Natural killer cell (primary cell): Measurements from ENCODE around the gene GTF3C2. TPM values are rescaled to one million over a fixed set of nuclear protein-coding genes. Genes with fewer than 3 reads are reported as not detected.

ENCODE experiments used
- ATAC-seq, 3 donors: fragments of 150-1000 bp in 2 of 3; fragments of 200-7000 bp in 1 of 3; cut with Tn5 transposase; 1 replicate in 1 of 3; 2 replicates in 2 of 3; pipeline ENCODE4 v1.10.0; 2021; ENCODE audit warnings: mild to moderate bottlenecking in 2 of 3, moderate library complexity in 2 of 3
- DNase-seq, 2 donors: peaks; one replicate each; pipeline versions ENCODE4 v3.0.0 to v3.0.0-alpha.2; 2013 to 2021; ENCODE audit warnings: mixed read lengths in 1 of 2
- H3K27ac ChIP-seq: one replicate; pipeline ENCODE4 v1.5.1; 2013; ENCODE audit warnings: mild to moderate bottlenecking, low read length
- H3K27me3 ChIP-seq: one replicate; pipeline ENCODE4 v1.6.1; 2013; ENCODE audit warnings: low read length; ENCODE audit not compliant: control insufficient read depth, insufficient read depth
- H3K36me3 ChIP-seq: one replicate; pipeline ENCODE4 v1.6.1; 2013; ENCODE audit warnings: low read length; ENCODE audit not compliant: control insufficient read depth, insufficient read depth
- H3K4me1 ChIP-seq: one replicate; pipeline ENCODE4 v1.6.1; 2013; ENCODE audit warnings: low read length; ENCODE audit not compliant: control insufficient read depth, insufficient read depth
- H3K4me3 ChIP-seq: one replicate; pipeline ENCODE4 v1.5.1; 2013; ENCODE audit warnings: low read length
- H3K9me3 ChIP-seq: one replicate; pipeline ENCODE4 v1.6.1; 2013; ENCODE audit warnings: low read length; ENCODE audit not compliant: control insufficient read depth, insufficient read depth
- H3K27ac Mint-ChIP-seq, 2 donors: one replicate each; pipeline ENCODE4 v1.8.0; 2022; ENCODE audit warnings: mild to moderate bottlenecking in 2 of 2, mixed read lengths in 2 of 2, moderate library complexity in 1 of 2
- H3K27me3 Mint-ChIP-seq, 2 donors: one replicate each; pipeline ENCODE4 v1.8.0; 2022; ENCODE audit warnings: low read depth in 2 of 2, mixed read lengths in 2 of 2
- H3K36me3 Mint-ChIP-seq: one replicate; pipeline ENCODE4 v1.8.0; 2022; ENCODE audit warnings: mixed read lengths
- H3K4me1 Mint-ChIP-seq, 2 donors: one replicate each; pipeline ENCODE4 v1.8.0; 2022; ENCODE audit warnings: mixed read lengths in 2 of 2
- H3K4me3 Mint-ChIP-seq: one replicate; pipeline ENCODE4 v1.8.0; 2022; ENCODE audit warnings: mild to moderate bottlenecking, moderate library complexity, mixed read lengths
- H3K9me3 Mint-ChIP-seq, 2 donors: one replicate each; pipeline ENCODE4 v1.8.0; 2022; ENCODE audit warnings: mixed read lengths in 2 of 2
- WGBS: methylation state at CpG from one replicate; pipeline ENCODE4 v1.1.7; 2013; ENCODE audit warnings: missing lambda C conversion rate; ENCODE audit not compliant: insufficient coverage; 5-methylcytosine and 5-hydroxymethylcytosine counted together
- intact Hi-C: fragments of 100-400 bp; cut with micrococcal nuclease; formaldehyde crosslinking; loops from one replicate; pipeline ENCODE4 v1.14.2; 2022
- total RNA-seq, 4 donors: library from RNA; stranded (reverse); fragments of 120-200 nt in 1 of 4; gene quantifications; one replicate each; pipeline versions ENCODE4 v1.2.3 to v1.2.4, GENCODE V29; 2013 to 2022
- TF ChIP-seq, protein P1 (sequence below): fragments of 200-600 bp; IDR thresholded peaks from one replicate; pipeline ENCODE4 v1.8.0; 2022; ENCODE audit warnings: antibody characterized with exemption

The GTF3C2 gene
- total RNA-seq, 3 donors from 2014 or later (not counting 1 experiment from before 2014, with no cell fraction given), result 56.1 to 68.7 (median 59.7) TPM

DNA sequence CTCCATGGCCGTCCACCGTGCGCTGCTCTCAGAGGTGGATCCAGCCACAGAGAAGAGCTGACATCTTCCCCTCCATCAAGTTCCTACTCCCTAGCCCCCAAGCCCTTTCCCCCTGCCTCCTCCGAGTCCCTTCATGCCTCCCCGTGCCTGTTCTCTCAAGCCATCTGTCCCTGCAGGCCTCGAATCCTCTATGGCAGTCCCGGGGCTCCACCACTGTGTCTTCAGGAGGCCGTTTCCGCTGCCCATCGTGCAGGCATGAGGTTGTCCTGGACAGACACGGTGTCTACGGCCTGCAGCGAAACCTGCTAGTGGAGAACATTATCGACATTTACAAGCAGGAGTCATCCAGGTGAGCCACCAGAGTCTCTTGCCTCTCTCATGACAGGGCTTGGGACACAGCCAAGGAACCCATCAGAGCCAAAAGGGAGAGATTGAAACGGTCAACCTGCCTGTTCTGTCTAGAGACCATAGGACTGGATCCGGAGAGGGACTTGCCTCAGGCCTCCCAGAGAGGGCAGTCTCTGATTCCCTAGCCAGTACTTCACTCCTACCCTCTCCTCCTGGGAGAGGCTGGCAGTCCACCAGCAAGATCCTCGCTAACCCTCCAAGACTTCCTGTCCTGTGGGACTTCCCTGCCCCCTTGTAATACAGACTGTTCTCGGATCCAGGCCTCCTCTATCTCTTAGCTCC, 58.0 kb downstream of the GTF3C2 start:
- no peaks in the 10 kb centered on the region for H3K9me3 Mint-ChIP-seq
- H3K4me3 Mint-ChIP-seq, result no peak overlapping the region
- H3K27ac ChIP-seq, result no peak overlapping the region
- H3K36me3 Mint-ChIP-seq, result no peaks in the 10 kb centered on the region
- intact Hi-C loops, result no loop called here
- TF ChIP-seq, protein P1, sequence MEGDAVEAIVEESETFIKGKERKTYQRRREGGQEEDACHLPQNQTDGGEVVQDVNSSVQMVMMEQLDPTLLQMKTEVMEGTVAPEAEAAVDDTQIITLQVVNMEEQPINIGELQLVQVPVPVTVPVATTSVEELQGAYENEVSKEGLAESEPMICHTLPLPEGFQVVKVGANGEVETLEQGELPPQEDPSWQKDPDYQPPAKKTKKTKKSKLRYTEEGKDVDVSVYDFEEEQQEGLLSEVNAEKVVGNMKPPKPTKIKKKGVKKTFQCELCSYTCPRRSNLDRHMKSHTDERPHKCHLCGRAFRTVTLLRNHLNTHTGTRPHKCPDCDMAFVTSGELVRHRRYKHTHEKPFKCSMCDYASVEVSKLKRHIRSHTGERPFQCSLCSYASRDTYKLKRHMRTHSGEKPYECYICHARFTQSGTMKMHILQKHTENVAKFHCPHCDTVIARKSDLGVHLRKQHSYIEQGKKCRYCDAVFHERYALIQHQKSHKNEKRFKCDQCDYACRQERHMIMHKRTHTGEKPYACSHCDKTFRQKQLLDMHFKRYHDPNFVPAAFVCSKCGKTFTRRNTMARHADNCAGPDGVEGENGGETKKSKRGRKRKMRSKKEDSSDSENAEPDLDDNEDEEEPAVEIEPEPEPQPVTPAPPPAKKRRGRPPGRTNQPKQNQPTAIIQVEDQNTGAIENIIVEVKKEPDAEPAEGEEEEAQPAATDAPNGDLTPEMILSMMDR, result no peak
- no peak overlapping the region for H3K4me3 ChIP-seq
- no peak overlapping the region for H3K27ac Mint-ChIP-seq
- no peak for DNase-seq
- no peaks in the 10 kb centered on the region for H3K27me3 ChIP-seq
- peaks cover 0 to 2% of the 10 kb centered on the region in 2 donors for H3K27me3 Mint-ChIP-seq
- H3K4me1 Mint-ChIP-seq, result no peaks in the 10 kb centered on the region
- no peaks in the 10 kb centered on the region for H3K36me3 ChIP-seq
- ATAC-seq, result no peak
- H3K4me1 ChIP-seq, result peaks cover 3% of the 10 kb centered on the region
- no peaks in the 10 kb centered on the region for H3K9me3 ChIP-seq
- 90% methylated on average over 18 of the region's 18 CpGs for whole genome bisulfite sequencing

DNA sequence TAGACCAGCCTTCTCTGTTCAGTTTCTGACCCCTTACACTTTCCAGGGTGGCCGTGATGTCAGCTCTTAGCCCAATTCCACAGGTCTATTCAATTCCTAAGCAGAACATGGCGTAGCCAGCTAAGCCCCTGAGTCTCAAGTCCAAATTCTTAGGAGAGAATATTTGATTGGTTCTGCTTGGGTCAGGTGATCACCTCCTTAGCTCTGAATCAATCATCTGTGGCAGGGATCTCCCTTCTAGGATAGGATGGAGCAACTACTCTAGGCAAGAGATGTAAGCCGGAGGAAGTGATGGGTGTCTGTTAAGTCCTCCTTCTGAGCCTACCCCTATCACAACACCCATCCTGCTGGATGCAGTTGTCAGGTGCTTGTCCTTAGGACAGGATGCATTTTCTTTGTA, 59.4 kb downstream of the GTF3C2 start:
- Mint-ChIP-seq H3K27ac (no peak overlapping the region), H3K9me3 (no peaks in the 10 kb centered on the region), H3K27me3 (peaks cover 0 to 2% of the 10 kb centered on the region in 2 donors), H3K36me3 (no peaks in the 10 kb centered on the region), H3K4me3 (no peak overlapping the region), H3K4me1 (no peaks in the 10 kb centered on the region)
- 93% methylated on average over 2 of the region's 3 CpGs for whole genome bisulfite sequencing
- Histone ChIP-seq H3K4me1 (no peaks in the 10 kb centered on the region), H3K27ac (no peak overlapping the region), H3K36me3 (no peaks in the 10 kb centered on the region), H3K27me3 (no peaks in the 10 kb centered on the region), H3K4me3 (no peak overlapping the region), H3K9me3 (no peaks in the 10 kb centered on the region)
- DNase-seq, result no peak
- ATAC-seq, result no peak
- TF ChIP-seq, protein P1, result no peak
- intact Hi-C loops, result no loop called here

DNA sequence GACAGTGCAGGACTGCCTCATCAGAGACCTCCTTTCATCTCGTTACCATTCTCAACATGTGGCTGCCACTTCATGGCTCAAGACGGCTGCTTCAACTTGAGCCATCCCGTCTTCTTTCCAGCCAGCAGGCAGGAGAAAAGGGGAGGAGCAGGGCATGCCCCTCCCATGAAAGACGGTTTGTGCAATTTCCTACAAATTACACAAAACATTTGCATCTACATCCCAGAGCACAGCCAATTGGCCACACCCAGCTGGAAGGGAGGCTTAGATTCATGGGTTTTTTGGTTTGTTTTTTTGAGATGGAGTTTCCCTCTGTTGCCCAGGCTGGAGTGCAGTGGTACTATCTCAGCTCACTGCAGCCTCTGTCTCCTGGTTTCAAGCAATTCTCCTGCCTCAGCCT, 60.1 kb downstream of the GTF3C2 start:
- no peaks in the 10 kb centered on the region for H3K9me3 Mint-ChIP-seq
- peaks cover 0 to 2% of the 10 kb centered on the region in 2 donors for H3K27me3 Mint-ChIP-seq
- no peak overlapping the region for H3K4me3 Mint-ChIP-seq
- H3K4me1 Mint-ChIP-seq, result no peaks in the 10 kb centered on the region
- Histone ChIP-seq H3K27ac (no peak overlapping the region), H3K4me1 (no peaks in the 10 kb centered on the region), H3K4me3 (no peak overlapping the region), H3K36me3 (no peaks in the 10 kb centered on the region), H3K9me3 (no peaks in the 10 kb centered on the region), H3K27me3 (no peaks in the 10 kb centered on the region)
- H3K27ac Mint-ChIP-seq, result no peak overlapping the region
- intact Hi-C loops, result no loop called here
- no peak for ATAC-seq
- DNase-seq, result no peak
- 89% methylated on average over 3 of the region's 4 CpGs for WGBS
- TF ChIP-seq, protein P1, result no peak
- no peaks in the 10 kb centered on the region for H3K36me3 Mint-ChIP-seq

DNA sequence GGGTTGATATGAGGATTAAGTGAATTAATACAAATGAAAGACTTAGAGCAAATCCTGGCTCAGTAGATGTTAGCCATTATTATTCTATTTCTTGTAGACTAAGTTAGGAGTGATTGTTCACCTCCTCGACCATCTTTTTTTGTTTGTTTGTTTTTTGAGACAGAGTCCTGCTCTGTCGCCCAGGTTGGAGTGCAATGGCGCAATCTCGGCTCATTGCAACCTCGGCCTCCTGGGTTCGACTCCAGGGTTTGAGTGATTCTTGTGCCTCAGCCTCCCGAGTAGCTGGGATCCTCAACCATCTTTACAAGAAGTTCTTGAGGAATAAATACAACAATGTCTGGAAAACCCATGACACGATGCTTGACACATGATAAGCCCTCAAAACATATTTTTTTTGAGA, 61.6 kb downstream of the GTF3C2 start:
- no peak overlapping the region for H3K4me3 Mint-ChIP-seq
- no peak overlapping the region for H3K27ac Mint-ChIP-seq
- H3K4me1 Mint-ChIP-seq, result no peaks in the 10 kb centered on the region
- H3K4me3 ChIP-seq, result no peak overlapping the region
- no peaks in the 10 kb centered on the region for H3K36me3 Mint-ChIP-seq
- 94% methylated on average over 8 of the region's 8 CpGs for WGBS
- intact Hi-C loops, result no loop called here
- TF ChIP-seq, protein P1, result no peak
- ATAC-seq (no peak), DNase-seq (no peak)
- H3K36me3 ChIP-seq, result no peaks in the 10 kb centered on the region
- peaks cover 6% of the 10 kb centered on the region for H3K4me1 ChIP-seq
- H3K27ac ChIP-seq, result no peak overlapping the region
- H3K9me3 Mint-ChIP-seq, result no peaks in the 10 kb centered on the region
- peaks cover 0 to 2% of the 10 kb centered on the region in 2 donors for H3K27me3 Mint-ChIP-seq
- no peaks in the 10 kb centered on the region for H3K9me3 ChIP-seq
- H3K27me3 ChIP-seq, result no peaks in the 10 kb centered on the region
